ENCODE results near the gene CNIH3. TPM values are rescaled to one million over a fixed set of nuclear protein-coding genes. Genes with fewer than 3 reads are reported as not detected.

CNIH3 gene
- total RNA-seq, 1 experiment from 2014 or later, result 3.7 TPM

GRCh38 chr1:224719716-224720115 is 103.6 kb downstream of the CNIH3 start:
- Histone ChIP-seq H3K36me3 (ENCODE audit: control insufficient read depth, insufficient read depth, low read length) (no peaks in the 10 kb centered on the region), H3K4me1 (ENCODE audit: control insufficient read depth, insufficient read depth, low read length) (no peaks in the 10 kb centered on the region), H3K27ac (ENCODE audit: low read length) (no peak overlapping the region), H3K9me3 (ENCODE audit: control insufficient read depth, insufficient read depth, low read depth, low read length) (no peaks in the 10 kb centered on the region), H3K27me3 (ENCODE audit: control insufficient read depth, insufficient read depth, low read length) (no peaks in the 10 kb centered on the region), H3K4me3 (ENCODE audit: low read depth in 2 of 2, low read length in 2 of 2) (no peak overlapping the region)
- no TSS peak for BruUV-seq (replicated peaks)
- no peak for ATAC-seq
- in situ Hi-C loops (cut with HindIII; ENCODE audit: low pct_unique_long_range_greater_than_20kb, low sequenced_read_pairs), result no loop called here
- TF ChIP-seq, protein P1, sequence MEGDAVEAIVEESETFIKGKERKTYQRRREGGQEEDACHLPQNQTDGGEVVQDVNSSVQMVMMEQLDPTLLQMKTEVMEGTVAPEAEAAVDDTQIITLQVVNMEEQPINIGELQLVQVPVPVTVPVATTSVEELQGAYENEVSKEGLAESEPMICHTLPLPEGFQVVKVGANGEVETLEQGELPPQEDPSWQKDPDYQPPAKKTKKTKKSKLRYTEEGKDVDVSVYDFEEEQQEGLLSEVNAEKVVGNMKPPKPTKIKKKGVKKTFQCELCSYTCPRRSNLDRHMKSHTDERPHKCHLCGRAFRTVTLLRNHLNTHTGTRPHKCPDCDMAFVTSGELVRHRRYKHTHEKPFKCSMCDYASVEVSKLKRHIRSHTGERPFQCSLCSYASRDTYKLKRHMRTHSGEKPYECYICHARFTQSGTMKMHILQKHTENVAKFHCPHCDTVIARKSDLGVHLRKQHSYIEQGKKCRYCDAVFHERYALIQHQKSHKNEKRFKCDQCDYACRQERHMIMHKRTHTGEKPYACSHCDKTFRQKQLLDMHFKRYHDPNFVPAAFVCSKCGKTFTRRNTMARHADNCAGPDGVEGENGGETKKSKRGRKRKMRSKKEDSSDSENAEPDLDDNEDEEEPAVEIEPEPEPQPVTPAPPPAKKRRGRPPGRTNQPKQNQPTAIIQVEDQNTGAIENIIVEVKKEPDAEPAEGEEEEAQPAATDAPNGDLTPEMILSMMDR (IDR thresholded peaks at IDR 0.05), result no peak
- TF ChIP-seq SIN3A (IDR thresholded peaks at IDR 0.05; ENCODE audit: borderline replicate concordance, insufficient read depth, low read depth, low read length) (no peak), POLR2AphosphoS5 (IDR thresholded peaks at IDR 0.05; ENCODE audit: low read depth, low read length) (no peak), TCF7L2 (IDR thresholded peaks at IDR 0.05; ENCODE audit: low read depth, low read length) (no peak)
- TF ChIP-seq, protein P2, sequence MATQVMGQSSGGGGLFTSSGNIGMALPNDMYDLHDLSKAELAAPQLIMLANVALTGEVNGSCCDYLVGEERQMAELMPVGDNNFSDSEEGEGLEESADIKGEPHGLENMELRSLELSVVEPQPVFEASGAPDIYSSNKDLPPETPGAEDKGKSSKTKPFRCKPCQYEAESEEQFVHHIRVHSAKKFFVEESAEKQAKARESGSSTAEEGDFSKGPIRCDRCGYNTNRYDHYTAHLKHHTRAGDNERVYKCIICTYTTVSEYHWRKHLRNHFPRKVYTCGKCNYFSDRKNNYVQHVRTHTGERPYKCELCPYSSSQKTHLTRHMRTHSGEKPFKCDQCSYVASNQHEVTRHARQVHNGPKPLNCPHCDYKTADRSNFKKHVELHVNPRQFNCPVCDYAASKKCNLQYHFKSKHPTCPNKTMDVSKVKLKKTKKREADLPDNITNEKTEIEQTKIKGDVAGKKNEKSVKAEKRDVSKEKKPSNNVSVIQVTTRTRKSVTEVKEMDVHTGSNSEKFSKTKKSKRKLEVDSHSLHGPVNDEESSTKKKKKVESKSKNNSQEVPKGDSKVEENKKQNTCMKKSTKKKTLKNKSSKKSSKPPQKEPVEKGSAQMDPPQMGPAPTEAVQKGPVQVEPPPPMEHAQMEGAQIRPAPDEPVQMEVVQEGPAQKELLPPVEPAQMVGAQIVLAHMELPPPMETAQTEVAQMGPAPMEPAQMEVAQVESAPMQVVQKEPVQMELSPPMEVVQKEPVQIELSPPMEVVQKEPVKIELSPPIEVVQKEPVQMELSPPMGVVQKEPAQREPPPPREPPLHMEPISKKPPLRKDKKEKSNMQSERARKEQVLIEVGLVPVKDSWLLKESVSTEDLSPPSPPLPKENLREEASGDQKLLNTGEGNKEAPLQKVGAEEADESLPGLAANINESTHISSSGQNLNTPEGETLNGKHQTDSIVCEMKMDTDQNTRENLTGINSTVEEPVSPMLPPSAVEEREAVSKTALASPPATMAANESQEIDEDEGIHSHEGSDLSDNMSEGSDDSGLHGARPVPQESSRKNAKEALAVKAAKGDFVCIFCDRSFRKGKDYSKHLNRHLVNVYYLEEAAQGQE (IDR thresholded peaks at IDR 0.05; ENCODE audit: insufficient read depth in 1 of 2, low read depth in 2 of 2, low read length in 1 of 2), result no peak
- intact Hi-C loops (cut with micrococcal nuclease; ENCODE audit: unreplicated experiment), result no loop called here
- POLR2A ChIA-PET, result no interaction called here
- CTCF ChIA-PET, result no interaction called here
- no peak for DNase-seq (ENCODE audit: low read depth, low spot score)

DNA sequence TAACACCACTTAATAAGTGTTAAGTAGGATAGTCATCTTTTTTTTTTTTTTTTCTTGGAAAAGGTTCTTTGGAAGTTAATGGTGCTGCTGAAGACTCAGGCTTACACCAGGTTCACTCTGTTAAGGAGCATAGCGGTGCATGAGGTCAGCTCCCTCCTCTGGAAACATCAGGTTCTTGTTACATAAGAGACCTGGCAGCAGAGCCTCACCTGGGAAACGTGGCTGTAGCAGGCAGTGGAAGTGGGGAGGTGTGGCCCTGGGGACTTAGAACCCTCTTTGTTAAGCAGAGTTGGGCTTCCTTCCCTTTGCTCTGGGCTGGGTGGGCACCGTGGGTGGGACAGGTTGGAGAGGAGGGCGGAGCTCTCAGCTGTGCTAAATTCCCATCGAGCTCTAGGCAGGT is 104.1 kb downstream of the CNIH3 start:
- DNase-seq (ENCODE audit: low read depth, low spot score) (no peak), ATAC-seq (no peak)
- ChIA-PET CTCF (no interaction called here), POLR2A (no interaction called here)
- H3K27me3 ChIP-seq (ENCODE audit: control insufficient read depth, insufficient read depth, low read length), result no peaks in the 10 kb centered on the region
- no peaks in the 10 kb centered on the region for H3K9me3 ChIP-seq (ENCODE audit: control insufficient read depth, insufficient read depth, low read depth, low read length)
- in situ Hi-C loops (cut with HindIII; ENCODE audit: low pct_unique_long_range_greater_than_20kb, low sequenced_read_pairs) (no loop called here), intact Hi-C loops (cut with micrococcal nuclease; ENCODE audit: unreplicated experiment) (no loop called here)
- H3K36me3 ChIP-seq (ENCODE audit: control insufficient read depth, insufficient read depth, low read length), result no peaks in the 10 kb centered on the region
- no peak overlapping the region for H3K27ac ChIP-seq (ENCODE audit: low read length)
- H3K4me3 ChIP-seq (ENCODE audit: low read depth in 2 of 2, low read length in 2 of 2), result no peak overlapping the region
- no peaks in the 10 kb centered on the region for H3K4me1 ChIP-seq (ENCODE audit: control insufficient read depth, insufficient read depth, low read length)
- TF ChIP-seq POLR2AphosphoS5 (IDR thresholded peaks at IDR 0.05; ENCODE audit: low read depth, low read length), result no peak
- TF ChIP-seq, protein P1 (IDR thresholded peaks at IDR 0.05), result no peak
- no peak for TF ChIP-seq SIN3A (IDR thresholded peaks at IDR 0.05; ENCODE audit: borderline replicate concordance, insufficient read depth, low read depth, low read length)
- TF ChIP-seq TCF7L2 (IDR thresholded peaks at IDR 0.05; ENCODE audit: low read depth, low read length), result no peak
- TF ChIP-seq, protein P2 (IDR thresholded peaks at IDR 0.05; ENCODE audit: insufficient read depth in 1 of 2, low read depth in 2 of 2, low read length in 1 of 2), result no peak
- BruUV-seq (replicated peaks), result no TSS peak
